GM13977 (cell line): ENCODE data around the gene CLINT1.
"Not testable (repeated sequence)": the region's sequence is repeated elsewhere in the genome, so short reads cannot be mapped to it uniquely, and the experiment has no call there.

Experiments
- DNase-seq: peaks from one replicate; pipeline ENCODE4 v3.0.0; 2012; ENCODE audit warnings: low spot score
- in situ Hi-C: fragments of 300-500 bp; cut with MboI; formaldehyde crosslinking; loops from one replicate; pipeline ENCODE4 v1.12.0; 2022; ENCODE audit warnings: low sequenced_read_pairs, low pct_unique_long_range_greater_than_20kb, mixed read lengths, inconsistent platforms; ENCODE audit not compliant: unreplicated experiment
- TF ChIP-seq, protein P1 (sequence below): IDR thresholded peaks from 2 replicates; pipeline ENCODE4 v1.5.1; 2012; ENCODE audit warnings: mild to moderate bottlenecking, control low read depth; ENCODE audit not compliant: insufficient read depth; ENCODE audit errors: extremely low read depth, missing control alignments

The CLINT1 gene

DNA sequence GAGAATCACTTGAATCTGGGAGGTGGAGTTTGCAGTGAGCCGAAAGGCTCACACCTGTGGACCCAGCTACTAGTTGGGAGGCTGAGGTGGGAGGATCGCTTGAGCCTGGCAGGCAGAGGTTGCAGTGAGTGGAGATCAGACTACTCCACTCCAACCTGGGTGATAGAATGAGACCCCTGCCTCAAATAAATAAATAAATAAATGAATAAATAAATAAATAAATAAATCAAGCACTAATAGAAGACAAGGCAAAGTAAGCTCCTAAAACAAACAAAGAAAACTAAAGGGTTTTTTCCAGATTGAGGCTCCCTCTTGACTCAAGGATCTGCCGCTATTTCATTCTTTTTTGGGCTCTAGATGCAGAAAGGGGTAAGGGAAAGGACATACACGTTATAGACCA lies 34.7 kb upstream of the CLINT1 start:
- TF ChIP-seq, protein P1, sequence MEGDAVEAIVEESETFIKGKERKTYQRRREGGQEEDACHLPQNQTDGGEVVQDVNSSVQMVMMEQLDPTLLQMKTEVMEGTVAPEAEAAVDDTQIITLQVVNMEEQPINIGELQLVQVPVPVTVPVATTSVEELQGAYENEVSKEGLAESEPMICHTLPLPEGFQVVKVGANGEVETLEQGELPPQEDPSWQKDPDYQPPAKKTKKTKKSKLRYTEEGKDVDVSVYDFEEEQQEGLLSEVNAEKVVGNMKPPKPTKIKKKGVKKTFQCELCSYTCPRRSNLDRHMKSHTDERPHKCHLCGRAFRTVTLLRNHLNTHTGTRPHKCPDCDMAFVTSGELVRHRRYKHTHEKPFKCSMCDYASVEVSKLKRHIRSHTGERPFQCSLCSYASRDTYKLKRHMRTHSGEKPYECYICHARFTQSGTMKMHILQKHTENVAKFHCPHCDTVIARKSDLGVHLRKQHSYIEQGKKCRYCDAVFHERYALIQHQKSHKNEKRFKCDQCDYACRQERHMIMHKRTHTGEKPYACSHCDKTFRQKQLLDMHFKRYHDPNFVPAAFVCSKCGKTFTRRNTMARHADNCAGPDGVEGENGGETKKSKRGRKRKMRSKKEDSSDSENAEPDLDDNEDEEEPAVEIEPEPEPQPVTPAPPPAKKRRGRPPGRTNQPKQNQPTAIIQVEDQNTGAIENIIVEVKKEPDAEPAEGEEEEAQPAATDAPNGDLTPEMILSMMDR: no peak
- in situ Hi-C loops: no loop called here
- DNase-seq: no peak

DNA sequence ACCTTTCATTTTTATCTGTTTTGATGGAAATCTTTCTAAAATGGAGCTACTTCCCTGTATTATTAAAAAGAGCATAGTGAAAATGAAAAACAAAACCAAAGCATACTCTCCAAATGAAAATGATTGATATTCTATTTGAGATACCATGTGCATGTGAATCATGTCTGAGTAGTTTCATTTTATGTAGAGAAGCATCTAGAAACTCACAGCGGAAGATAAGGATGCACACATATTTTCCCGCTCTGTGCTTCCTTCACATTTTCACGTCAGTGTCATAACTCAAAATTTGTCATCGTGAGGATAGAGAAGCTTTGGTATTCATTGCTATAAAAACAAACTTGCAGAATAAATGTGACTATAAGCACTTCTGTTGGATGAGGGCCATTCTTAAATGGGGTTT lies 34.0 kb upstream of the CLINT1 start:
- TF ChIP-seq, protein P1: no peak
- in situ Hi-C loops: no loop called here

DNA sequence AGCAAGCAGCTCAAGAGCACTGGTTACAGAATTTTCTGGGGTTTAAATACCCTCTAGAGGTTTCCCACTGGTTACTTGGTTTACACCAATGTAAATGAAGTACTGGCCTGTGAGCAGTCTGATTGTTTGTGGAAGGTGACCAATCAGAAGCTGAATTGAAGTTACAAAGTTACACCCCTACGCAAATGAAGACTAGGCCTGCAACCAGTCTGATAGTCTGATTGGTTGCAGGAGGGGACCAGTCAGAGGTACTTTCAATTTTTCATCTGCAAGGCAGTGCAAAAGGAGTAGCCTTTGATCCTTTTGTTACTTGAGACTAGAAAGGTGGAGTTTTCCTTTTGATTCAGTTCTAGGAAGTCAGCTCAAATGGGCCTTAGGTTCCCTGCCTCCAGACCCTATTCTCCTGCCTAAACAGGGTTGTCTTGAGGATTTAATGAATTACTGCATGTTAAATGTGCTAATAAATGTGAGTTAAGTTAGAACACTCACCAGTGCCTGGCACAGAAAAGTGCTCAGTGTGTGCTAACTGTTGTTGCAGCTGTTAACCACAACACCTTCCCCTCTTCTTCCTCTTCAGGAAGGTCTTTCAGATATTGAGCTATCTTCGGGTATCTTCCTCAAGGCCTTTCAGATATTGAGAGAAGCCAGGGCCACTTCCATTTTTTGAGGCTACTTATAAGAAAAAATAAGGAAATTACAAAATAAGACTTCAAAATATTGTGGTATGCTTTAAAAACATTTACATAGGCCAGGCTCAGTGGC lies 32.1 kb upstream of the CLINT1 start:
- in situ Hi-C loops: no loop called here
- DNase-seq: no peak
- TF ChIP-seq, protein P1: no peak

More for the DNA sequence above, 34.0 kb upstream of the CLINT1 start:
- DNase-seq: no peak

DNA sequence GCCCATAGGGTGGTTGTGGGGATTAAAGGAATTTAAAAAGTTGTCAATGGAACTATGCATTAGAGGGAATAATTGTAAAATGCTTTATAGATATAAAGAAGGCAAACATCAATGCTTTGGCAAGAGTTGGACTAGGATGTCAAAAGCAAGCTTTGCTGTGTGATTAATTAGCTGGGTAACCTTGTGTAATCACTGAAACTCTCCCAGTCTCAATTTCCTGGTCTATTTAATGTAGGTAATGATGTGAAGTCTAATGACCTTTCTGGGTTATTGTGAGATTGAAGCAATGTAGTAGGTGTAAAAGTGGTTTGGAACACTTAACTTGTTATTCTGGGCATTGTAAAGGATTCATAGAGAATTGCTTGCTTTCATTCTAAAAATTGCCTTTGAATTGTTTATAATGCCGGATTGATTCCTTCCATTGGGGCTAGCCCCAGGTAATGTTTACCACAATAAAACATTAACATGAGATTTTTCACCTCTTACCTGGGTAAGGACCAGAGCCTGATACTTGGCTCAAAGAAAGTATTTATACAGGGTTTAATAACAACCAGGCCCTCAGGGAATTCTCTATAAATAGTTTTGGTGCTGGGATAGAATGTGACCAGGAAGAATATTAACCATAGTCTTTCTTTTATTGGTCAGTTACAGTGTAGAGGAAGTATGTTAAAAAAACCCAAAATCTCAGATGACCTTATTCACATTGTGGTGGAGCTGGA lies 30.0 kb upstream of the CLINT1 start:
- DNase-seq: no peak
- TF ChIP-seq, protein P1: no peak
- in situ Hi-C loops: no loop called here

DNA sequence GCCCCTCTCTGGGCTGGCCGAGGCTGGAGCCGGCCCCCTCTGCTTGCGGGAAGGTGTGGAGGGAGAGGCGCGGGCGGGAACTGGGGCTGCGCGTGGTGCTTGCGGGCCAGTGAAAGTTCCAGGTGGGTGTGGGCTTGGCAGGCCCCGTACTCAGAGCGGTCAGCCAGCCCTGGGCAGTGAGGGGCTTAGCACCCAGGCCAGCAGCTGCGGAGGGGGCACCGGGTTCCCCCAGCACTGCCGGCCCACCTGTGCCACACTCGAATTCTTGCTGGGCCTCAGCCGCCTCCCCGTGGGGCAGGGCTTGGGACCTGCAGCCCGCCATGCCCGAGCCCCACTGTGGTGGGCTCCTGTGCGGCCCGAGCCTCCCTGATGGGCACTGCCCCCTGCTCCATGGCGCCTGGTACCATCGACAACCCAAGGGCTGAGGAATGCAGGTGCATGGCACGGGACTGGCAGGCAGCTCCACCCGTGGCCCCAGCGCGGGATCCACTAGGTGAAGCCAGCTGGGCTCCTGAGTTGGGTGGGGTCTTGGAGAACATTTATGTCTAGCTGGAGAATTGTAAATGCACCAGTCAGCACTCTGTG lies 27.9 kb upstream of the CLINT1 start:
- in situ Hi-C loops: no loop called here
- no peak for DNase-seq
- TF ChIP-seq, protein P1: no peak

DNA sequence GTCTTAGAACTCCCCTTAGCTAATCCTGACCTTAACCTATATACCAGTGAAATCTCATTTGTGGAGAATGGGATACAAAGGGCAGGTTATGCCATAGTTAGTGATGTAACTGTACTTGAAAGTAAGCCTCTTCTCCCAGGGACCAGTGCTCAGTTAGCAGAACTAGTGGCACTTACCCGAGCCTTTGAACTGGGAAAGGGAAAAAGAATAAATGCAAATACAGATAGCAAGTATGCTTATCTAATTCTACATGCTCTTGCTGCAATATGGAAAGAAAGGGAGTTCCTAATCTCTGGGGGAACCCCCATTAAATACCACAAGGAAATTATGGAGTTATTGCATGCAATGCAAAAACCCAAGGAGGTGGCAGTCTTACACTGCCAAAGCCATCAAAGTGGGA lies 26.1 kb upstream of the CLINT1 start:
- in situ Hi-C loops, DNase-seq: not testable (repeated sequence)

DNA sequence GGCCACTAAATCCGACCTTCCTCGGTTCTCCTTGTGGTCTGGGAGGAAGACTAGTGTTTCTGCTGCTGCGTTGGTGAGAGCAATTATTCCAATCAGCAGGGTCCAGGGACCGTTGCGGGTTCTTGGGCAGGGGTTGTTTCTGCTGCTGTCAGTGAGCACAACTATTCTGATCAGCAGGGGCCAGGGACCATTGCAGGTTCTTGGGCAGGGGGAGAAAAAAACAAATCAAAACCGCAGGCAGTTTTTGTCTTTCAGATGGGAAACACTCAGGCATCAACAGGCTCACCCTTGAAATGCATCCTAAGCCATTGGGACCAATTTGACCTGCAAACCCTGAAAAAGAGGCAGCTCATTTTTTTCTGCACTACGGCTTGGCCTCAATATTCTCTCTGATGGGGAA lies 22.6 kb upstream of the CLINT1 start:
- in situ Hi-C loops, DNase-seq: not testable (repeated sequence)
